Stimulated activated CD8-positive, alpha-beta memory T cell treated with anti-CD3 and anti-CD28 coated beads, Interleukin-4, amount 100 ng/mL, for 4 hours (primary cell): Measurements from ENCODE around the gene JADE2.

Experiments used
- DNase-seq, 2 donors: peaks; one replicate each; pipeline ENCODE4 v3.0.0-alpha.2; 2020; ENCODE audit warnings: low read depth in 2 of 2, low spot score in 1 of 2

JADE2 gene

DNA sequence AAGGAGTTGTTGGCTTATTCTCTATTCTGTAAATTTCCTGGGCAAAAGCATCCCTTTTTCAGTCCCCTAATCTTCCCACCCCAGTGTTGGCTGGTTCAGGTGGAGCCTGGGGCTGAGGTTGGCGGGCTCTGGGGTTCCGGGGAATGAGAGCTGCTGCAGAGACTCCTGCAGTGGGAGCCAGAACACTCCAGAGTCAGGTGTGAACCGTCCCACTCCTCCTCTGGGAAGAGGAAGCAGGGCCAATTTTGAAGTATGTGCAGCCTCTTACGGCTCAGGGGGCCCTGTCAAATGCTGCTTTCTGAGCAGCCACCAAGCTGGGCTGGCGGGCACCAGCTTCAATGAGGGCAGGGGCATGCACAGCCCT, 42.8 kb downstream of the JADE2 start:
- DNase-seq = no peak

DNA sequence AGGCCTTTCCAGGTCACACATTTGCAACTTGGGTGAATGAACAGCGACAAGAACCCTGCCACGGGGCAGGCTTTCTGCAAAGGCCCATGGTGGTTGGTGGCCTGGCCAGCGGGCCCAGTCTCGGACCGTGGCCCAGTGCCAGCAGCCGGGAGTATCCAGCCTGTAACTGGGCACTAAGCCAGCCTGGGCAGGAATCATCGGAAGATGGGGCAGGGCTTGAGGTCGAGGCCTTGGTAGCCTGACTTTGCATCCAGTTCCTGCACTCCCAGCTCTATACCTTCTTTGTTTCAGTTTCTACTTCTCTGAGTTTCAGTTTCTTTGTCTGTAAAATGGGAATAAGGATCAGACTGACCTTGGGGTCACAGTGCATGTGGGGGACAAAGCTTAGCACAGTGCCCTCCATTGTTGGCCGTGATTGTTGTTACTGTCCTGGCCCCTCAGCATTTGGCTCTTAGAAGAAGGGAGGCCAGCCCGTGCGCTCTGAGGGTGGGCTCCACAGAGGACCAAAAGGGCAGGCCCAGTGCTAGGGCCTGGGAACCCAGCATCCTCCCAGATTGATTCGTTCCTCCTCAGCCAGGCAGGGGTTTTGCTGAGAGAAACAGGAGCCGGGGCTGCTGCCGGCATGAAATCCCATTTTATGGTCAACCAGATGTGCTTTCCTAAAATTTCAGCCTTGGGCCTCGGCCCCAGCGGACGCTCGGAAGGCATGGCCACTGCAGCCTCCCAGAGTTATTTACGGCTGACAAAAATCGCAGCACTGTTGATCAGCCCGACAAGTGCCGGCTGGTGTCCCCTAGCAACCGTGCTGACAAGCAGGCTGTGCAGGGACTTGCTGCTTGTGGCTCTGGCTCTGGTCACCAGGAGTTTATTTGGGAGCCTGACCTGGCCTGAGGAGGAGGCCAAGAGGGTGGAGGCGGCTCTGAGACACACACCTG, 43.6 kb downstream of the JADE2 start:
- no peak for DNase-seq

GRCh38 chr5:134569758-134570364, 44.4 kb downstream of the JADE2 start:
- no peak for DNase-seq

DNA sequence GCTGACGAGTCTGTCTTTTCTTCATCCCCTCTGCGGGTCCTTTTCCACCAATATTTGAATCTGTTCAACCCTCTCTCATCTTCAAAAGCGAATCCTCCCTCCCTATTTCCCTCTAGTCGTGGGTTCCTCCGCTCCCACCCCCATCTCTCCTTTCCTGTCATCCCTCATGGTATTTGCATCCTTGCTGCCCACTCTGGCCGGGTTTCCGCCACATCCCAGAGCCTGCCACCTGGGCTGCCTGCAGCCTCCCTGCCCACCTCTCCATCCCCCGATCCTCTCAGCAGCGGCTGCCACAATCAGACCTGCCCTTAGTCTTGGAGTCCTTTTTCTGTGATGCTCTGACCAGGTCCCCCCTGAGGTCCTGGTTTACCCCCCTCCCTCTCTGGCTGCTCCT, 44.9 kb downstream of the JADE2 start:
- no peak for DNase-seq

DNA sequence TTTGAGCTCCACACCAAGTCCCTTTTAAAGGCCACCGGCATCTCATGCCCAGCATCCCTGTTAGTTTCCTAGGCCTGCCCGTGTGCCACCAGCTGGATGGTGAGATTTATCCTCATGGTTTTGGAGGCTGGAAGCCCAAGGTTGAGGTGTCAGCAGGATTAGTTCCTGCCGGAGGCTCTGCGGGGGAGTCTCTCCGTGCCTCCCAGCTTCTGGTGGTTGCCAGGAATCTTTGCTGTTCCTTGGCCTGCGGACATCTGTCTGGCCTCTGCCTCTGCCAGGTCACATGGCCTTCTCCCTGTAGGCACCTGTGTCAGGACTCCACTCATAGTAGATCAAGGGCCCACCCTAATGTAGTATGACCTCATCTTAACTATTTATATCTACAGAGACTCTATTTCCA, 45.4 kb downstream of the JADE2 start:
- DNase-seq = no peak

- no peak for DNase-seq
Measured at GRCh38 chr5:134571693-134572405, 46.4 kb downstream of the JADE2 start.

DNA sequence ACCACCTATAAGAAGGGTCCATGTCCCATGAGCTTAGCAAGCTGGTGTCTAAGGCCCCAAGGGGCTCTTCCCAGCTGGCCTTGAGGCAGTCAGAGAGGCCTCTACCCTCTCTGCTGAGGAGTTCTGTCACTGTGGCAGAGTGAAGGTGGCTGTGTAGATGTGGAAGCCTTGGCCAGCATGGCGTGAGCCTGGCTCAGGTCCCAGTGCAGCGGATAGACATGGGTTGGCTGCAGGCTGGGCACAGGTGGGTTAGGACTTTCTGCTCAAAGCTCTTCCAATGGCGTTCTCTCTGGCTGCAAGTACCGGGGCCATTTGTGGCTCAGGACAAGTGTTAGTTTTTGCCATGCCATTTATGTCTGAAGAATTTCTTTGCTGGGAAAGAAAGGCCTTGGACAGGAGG, 47.3 kb downstream of the JADE2 start:
- no peak for DNase-seq

GRCh38 chr5:134574521-134574920, 49.1 kb downstream of the JADE2 start:
- no peak for DNase-seq

- no peak for DNase-seq
Measured at GRCh38 chr5:134575316-134575715, 49.8 kb downstream of the JADE2 start.

GRCh38 chr5:134576386-134577021, 51.0 kb downstream of the JADE2 start:
- no peak for DNase-seq

DNA sequence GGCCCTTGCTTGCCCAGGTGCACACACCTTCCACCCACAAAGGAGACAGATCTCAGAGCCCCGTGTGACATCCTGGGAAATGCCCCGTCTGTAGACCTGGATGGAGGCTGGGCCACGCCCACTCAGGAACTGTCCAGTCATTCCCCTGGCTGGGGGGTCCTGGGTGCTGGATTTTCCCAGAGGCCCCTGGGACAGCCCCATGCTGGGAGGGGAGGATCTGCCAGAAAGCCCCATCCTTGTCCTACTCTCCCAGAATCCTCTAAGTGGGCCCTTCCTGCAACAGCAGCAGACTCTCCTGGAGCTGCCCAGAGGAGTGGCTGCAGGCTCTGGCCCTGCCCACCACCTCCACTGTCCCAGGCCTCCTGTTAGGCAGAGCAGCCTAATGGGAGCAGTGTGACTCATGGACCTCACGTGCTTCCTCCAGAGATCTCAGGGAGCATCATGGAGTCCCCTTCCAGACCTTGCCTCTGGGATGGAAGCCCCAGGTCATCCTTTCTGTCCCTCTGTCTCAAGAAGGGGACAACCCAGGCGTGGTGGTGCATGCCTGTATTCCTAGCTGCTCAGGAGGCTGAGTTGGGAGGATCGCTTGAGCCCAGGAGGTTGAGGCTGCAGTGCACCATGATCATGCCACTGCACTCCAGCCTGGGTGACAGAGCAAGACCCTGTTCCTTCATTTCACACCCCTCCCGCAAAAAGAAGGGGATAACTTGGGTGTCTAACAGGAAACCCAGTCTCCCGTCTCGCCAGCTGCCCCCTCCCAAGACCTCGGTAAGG, 51.7 kb downstream of the JADE2 start:
- DNase-seq = no peak

DNA sequence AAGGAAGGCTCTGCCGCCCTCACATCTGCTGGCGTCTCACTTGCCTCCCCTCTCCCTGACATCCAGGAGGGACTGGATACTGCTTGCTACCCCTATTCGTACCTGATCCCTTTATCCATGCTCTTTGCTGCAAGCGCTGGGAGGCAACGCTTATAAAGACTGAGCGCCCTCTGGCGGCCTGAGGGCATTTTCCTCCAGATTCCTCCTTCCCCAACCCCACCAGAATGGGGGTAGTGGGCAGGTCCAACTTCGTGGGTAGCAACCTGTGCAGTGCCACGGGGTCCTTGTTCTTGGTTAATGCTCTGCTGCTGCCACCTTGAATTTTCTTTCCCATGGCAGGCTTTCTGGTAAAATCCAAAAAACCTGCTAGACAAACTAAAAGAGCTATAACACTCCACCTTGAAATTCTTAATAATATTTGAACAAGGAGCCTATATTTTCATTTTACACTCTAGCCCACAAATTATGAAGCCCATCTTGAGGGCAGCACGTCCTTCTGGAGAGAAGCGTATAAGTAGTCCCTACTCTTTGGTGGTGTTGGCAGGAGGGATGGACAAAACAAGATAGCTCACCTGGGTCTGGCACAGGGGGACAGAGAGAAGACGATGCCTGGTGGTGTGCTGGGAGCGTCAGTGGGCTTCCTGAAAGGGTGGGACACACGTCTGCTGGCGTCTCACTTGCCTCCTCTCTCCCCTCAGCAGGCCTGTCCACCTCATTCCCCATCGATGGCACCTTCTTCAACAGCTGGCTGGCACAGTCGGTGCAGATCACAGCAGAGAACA, 52.5 kb downstream of the JADE2 start:
- DNase-seq = peak; percentile 38 to 57

GRCh38 chr5:134578578-134579283, 53.3 kb downstream of the JADE2 start:
- DNase-seq = no peak

DNA sequence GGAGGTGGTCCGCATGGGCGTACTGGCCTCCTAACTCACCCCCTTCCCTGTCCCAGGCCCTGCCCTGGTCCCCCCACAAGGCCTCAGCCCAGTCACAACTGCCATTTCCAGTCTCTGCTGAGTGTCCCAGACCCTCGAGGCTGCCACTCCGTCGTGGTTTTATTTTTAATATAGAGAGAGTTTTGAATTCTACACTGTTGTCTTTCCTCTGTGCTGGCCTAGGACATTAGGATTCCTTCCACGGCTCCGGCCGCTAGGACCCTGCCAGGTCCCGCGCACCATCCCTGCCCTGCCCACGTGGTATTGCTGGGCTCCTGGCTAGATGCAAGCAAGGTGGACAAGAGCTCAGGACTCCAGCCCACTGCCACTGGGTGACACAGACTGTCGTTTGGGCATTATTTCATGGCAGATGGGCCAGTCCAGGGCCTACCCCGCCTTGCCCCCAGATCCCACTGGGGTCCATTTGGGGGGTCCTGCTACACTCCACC, 53.9 kb downstream of the JADE2 start:
- no peak for DNase-seq

DNA sequence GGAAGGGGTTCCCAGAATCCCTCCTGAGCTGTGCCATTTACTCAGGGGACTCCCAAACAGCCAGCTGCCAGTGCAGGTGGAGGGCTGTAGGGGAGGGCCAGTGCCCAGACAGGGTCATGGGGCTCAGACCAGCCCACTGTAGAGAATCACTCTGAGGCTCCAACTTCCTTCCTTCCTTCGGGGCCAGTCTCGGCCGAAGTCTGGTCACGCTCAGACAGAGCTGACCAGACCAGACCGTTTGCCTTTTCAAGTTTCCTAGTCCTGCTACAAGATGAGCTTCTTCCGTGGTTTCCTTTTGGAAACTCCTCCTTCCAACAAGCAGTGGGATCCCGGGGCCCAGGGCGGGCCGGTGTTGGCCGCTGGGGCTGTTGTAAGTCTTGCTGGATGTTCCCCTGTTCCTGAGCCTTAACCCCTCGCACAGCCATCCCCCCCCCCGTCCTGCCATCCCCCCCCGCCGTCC, 54.6 kb downstream of the JADE2 start:
- no peak for DNase-seq

GRCh38 chr5:134581241-134581981, 55.9 kb downstream of the JADE2 start:
- DNase-seq = no peak

GRCh38 chr5:134582281-134582680, 56.8 kb downstream of the JADE2 start:
- no peak for DNase-seq

DNA sequence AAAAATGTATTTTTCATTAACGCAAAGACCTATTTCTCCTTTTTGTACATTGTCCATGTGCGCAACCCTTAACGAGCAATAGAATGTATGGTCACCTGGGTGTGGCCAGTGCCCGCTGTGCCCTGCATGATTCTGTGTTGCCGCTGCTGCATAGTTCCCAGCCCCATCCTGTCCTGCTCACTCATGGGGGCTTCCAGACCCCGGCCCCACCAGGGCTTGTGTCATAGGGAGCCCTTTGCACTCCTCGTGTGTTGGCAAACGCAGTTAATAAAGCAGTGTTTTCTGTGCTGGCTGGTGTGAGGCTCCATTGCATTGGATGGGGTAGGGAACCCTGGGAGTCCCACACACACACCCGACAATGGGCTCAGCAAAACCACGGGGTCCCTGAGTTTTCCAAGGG, 57.5 kb downstream of the JADE2 start:
- DNase-seq = no peak
